HG03460 (cell line): Measurements from ENCODE around the gene MAGEF1.
A peak's percentile ranks its signal among the peaks of the same experiment; 100 is the strongest.

Source experiments
- ATAC-seq: cut with Tn5 transposase; IDR thresholded peaks from one replicate; pipeline ENCODE4 v1.9.1; 2021; ENCODE audit not compliant: unreplicated experiment

MAGEF1 gene, protein sequence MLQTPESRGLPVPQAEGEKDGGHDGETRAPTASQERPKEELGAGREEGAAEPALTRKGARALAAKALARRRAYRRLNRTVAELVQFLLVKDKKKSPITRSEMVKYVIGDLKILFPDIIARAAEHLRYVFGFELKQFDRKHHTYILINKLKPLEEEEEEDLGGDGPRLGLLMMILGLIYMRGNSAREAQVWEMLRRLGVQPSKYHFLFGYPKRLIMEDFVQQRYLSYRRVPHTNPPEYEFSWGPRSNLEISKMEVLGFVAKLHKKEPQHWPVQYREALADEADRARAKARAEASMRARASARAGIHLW

DNA sequence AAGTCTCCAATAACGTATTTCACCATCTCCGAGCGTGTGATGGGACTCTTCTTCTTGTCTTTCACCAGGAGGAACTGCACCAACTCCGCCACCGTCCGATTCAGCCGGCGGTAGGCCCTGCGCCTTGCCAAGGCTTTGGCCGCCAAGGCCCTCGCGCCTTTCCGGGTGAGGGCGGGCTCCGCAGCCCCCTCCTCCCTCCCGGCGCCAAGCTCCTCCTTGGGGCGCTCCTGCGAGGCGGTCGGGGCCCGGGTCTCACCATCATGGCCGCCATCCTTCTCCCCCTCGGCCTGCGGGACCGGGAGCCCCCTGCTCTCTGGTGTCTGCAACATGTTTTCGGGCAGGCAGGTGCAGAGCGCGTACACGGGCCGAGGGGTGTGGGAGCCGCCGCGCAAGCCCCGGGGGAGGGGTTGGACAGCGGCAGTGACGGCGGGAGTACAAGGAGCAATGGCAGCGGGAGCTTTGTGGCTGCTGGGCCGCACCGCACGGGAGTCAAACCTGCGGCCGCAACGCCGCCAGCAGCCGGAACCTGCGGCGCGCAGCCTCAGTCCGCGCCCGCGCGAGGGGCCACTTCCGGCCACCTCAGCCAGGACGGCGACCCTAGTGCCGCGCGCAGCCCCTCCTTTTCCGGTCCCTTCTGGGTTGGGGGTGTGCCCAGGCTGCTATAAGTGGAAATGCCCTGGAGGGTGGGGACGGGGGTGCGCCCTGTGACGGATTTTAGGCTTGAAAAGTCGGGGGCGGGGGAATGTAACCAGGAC is at the start of gene MAGEF1:
MAGEF1 (minus strand) TSS at position 572 of the 755 bp plus-strand sequence; CDS start at position 329, 243 bp downstream.
- ATAC-seq, result peak; percentile 86

DNA sequence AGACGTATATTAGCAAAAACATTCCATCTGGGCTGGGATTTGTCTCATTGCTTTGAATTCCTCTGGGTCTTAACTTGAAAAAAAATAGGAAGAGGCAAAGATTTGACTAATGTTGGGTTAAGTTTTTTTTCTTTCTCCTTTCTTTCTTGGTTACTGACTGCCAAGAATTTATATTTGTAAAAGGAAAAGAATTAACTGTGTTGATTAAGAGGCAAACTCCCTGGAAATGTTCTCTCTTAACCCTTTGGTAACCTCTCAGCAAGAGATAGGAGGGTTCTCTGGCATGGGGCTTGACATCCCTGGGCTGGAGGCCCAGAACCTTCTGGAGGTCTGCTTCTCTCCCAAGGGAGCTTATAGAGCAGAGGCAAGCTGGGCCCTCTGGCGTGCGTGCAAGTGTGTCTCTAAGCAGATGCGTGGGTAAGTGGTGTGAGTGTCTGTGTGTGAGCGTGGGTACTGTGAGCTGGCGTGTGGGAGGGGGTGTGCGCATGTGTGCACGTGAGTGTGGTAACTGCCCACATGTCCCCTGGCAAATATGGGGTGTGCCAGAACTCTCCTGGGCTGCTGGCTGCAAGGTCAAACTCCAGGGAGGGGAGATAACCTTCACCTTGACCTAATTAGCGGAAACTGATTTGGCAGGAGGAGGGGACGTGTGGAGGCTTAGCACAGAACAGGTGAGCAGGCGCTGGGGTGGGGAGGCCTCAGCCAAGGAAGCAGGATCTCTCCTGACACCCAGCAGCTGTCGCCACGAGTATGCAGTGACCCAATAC is 49.4 kb upstream of the MAGEF1 start:
- ATAC-seq, result no peak

DNA sequence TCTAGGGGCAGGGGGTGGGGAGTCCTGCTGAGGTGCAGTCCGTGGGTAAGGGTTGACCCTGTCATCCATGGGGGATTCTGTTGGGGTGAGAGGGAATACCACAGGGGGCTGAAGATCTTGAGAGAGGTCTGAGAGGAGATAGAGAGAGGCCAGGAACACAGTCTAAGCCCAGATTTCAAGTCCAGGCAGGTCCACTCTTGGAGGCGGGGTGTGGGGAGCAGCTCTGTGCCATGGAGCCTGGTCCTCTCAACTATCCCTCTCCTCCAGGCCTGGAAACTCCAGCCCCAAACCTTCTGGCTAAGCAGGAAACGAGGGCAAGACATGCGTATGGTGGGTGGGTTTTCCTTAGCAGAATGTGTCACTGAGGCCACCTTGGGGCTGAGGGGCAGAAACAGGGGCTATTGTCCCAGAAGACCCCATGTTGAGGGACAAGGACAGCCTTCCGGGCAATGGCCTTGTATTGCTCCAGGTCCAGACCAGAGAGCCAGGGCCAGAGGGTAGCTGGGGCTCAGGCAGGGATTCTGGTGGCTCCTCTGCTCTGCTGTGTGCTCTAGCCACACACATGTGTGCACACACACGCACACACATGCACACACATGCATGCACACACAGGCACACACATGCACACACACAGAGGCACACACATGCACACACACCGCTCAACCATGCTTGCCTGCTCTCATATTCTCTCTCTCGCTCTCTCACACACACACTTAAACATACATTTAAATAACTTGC is 48.6 kb upstream of the MAGEF1 start:
- no peak for ATAC-seq

DNA sequence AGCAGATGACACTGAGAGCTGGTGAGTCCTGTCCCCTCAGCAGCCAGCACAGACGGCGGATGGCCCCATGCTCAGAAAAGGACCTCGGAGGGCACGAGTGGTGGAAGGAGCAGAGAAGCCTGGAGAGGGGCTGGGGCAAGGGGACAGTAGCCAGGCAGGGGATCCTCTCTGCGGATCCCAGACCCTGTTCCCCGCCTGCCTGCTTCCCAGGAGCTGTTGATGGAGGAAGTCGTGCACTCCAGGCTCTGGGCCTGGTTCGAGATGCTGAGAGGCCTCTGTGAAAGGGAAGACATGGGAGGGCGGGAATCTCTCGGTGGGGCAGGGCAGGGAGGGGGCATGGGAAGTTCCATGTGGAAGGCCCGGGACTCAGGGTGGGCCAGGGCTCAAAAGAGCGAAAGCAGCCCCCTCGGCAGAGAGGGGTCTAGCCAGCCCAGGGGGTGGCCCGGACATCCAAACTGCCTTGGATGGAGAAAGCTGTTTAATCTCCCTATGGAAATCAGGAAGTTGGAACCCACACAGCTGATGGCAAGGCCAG is 47.9 kb upstream of the MAGEF1 start:
- ATAC-seq, result no peak

DNA sequence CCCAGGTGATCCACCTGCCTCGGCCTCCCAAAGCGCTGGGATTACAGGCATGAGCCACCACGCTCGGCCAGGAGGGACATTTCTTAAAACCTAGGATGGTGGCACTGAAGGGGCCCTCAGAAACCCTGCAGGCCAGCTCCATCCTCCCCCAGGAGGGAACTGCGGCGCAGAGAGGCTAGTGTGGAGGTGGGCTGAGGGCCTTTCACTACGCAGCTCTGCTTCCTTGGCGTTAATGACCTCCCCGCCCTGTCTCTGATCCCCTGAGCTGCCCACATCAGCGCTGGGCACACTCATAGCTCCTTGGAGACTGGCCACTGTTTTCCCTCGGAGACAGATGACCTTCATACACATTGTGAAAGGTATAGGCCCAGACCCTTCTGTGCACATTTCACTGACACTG is 46.2 kb upstream of the MAGEF1 start:
- no peak for ATAC-seq

DNA sequence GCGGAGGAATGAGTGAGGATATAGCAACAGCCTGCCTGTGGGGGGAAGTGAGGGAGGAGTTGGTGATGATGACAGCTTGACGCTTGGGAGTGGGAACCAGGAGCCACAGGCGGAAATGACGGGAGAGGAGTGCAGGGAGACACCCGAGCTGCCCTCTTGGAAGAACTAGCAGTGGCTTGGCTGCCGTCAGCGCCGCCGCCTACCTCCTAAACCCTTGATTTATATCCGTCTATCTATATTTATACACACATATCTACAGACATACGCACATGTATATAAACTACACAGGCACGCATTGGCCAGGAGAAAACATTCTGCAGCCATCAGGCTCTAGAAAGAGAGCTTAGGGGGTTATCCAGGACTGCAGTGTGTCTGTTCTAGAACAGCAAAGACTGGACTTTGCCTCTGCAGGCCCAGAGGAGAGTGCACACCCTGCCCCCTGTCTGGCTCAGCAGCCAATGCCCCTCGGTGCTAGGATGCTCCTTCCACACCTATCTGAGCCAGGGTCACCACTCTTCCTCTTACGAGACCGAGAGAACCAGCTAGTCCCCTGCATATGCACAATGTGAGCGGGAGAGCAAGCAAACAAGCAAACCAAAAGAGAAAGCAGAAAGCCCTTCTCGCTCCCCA is 45.3 kb upstream of the MAGEF1 start:
- no peak for ATAC-seq

DNA sequence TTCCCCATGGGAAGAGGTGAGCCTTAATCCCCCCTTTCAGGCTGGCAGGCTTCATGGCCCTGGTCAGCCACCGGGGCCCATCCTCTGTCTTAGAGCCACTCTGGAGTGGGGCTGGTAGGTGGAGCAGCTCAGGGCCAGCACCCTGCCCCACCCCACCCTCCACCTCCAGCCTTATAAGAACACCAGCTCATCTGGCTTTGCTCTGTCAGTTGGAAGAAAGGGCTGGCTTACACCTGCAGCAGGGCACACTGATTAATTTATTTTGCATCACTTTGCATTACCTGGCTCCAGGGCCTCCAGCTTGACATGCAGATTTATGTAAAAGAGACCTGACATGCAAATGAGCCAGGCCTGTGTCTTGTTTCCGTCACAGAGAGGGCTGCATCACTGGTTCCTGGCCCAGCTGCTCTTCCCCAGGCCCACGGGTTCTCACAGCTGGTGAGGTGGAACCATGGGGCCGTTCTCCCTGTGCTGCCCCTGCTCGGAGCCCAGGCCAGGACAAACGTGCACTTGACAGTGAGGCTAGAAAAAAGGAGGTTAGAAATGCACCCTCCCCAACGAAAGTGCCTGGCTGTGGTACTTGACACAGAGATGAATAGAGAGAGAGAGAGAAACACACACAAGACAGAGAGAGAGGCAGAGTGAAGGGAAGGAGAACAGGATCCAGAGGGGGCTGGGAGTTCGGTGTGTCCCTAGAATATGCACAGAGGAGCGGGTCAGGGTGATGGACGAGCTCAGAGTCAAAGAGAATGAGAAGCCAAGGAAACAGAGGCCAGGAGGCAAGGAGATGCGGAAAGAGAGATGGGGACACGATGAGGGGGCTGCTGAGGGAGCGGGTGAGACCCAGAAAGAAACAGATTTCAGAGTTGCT is 44.5 kb upstream of the MAGEF1 start:
- no peak for ATAC-seq

DNA sequence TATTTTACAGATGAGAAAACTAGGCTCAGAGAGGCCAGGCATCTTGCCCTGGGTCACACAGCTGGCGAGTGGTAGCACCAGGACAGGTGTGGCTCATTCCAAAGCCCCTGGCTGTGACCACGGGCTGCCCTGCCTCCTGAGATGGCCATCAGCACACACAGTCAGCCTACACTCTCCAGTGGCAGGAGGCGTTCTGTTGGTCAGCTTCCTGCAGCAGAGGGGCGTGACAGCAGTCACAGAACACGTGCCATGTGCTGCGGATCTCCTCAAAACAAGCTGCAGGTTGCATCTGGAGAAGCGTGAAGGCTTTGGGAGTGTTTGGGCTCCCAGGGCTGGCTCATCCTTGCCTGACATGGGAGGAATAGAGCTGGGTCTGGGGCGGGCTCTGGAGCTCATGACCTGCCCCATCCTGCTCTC is 43.5 kb upstream of the MAGEF1 start:
- ATAC-seq, result no peak

DNA sequence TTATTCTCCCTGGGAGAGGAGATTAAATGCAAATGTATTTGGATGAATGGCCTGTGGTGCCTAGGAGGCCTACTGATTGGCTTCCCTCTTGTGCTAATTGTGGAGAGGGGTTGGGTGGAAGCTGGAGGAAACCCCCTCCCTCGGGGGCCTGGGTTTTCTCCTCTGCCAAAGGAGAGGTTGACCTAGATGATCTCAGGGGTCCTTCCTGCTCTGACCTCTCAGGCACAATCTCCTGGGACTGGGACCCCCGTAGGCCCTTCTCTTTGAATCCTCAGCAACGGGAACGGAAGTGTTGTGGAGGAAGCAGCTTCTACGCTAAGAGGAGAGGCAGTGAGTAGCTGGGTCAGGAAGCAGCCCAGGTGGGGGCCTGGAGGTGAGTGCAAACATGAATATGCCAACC is 40.5 kb upstream of the MAGEF1 start:
- no peak for ATAC-seq

DNA sequence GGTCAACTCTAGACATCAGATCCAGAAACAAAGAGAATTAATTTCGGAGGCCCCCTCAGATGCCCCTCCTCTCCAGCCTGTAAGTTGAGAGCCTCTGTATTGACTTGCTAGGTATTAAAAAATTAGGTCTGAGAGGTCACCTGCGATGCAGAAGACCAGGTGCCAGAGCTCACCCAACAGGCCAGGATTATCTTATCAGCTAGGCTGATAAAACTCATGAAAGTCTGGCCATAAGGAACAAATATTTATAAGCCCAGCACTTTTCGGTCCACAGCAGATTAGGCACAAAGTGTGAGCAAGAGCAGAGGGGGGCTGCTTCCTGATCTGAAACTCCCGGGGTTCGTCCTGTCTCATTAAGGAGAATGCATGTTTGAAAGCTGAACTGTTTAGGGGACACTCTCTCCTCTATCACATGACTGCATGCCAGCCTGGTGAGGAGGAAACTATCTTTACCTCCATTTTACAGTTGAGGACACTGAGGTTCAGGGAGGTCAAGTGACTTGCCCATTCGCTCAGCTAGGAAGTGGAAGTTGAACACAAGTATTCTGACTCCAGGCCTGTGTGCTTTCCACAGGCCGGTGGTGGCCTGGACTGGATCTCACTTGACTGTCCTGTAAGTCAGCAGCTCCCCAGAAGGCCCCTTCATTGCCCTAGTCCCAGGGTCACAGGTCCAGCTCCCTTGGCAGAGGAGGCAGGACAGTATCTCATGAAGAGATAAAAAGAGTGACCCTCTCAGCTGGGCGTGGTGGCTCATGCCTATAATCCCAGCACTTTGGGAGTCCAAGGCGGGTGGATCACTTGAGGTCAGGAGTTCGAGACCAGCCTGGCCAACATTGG is 39.6 kb upstream of the MAGEF1 start:
- no peak for ATAC-seq

DNA sequence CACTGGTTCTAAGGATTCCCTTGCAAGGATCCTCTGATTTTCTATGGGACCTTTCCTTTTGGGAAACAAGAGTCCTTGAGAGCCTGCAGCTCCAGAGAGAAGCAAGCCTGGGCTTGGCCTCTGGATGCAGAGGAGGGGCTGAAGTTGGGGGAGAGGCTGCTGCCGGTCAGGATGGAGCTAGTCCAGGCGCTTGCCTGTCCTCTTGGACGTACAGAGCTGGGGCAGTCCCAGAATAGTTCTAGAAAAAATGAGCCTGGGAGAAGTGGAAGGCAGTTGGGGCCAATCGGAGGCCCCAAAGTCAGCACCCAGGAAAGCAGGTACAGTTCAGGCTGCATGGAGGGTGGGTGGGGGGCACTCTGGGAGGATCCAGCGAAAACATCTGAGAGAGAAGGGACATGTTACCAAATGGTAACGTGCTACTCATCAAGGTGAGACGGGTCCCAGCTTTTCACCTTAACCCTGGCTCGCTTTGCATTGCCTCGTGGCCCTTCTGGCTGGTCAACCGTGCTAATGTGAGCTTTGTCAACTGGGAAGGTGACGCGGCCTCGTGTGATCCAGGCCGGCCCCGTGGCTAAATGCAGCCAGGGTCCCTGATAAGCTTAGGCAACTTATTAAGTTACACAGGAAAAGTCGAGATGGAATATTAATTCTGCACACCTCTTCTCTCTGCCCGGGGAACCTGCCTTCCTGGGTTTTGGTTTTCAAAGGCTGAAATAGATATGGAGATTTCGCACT is 38.7 kb upstream of the MAGEF1 start:
- no peak for ATAC-seq

DNA sequence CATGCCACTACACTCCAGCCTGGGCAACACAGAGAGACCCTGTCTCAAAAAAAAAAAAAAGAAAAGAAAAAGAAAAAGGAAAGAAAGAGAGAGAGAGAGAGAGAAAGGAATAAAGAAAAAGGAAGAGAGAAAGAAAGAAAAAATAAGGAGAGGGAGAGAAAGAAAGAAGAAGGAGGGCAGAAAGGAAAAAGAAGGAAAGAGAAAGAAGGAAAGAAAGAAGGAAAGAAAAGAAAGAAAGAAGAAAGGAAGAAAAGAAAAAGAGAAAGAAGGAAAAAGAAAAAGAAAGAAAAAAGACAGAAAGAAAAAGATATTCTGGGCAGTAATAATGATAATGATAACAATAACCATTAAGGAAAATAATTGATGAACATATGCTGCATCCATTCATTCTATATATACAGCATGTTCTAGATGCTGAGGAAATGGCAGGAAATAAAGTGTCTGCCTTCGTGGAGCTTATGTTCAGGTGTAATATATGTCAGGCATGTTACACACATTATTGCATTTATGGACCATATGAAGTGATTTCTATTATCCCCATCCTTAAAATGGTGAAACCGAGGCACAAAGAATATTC is 37.4 kb upstream of the MAGEF1 start:
- no peak for ATAC-seq

DNA sequence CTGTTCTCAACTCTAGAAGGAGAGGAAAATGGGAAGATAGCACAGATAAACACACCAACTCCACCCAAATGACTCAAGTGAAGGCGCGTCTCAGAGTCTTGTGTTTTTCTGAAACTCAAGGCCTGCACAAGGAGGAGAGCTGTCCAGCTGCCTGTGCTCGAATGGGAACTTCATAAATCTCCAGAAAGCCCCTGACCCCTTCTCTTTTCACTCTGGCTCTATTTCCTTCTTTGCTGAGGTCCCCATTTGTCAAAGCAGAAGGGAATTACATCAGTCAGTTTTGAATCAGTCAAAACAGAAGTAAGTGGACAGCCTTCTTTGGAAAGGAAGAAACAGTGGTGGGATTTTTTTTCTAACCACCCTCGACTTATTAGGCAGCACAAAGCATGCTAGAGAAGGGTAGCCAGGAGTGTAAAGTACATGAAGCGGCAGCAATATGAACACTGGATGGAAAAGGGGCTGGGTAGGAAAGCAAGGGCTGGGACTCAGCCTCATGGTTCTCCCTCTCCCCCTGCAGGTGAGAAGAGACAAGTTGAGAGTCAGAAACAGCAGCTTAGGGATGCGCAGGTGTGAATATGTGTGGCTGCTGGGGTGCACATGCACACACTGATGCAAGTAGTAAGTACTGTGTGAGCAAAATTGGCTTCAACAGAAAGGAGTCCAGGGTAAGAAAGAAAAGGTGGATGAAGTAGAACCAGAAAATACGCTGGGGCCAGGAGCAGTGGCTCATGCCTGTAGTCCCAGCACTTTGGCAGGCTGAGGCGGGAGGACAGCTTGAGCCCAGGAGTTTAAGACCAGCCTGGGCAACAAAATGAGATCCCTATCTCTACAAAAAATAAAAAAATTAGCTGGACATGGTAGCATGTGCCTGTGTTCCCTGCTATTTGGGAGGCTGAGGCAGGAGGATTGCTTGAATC is 36.6 kb upstream of the MAGEF1 start:
- ATAC-seq, result no peak

DNA sequence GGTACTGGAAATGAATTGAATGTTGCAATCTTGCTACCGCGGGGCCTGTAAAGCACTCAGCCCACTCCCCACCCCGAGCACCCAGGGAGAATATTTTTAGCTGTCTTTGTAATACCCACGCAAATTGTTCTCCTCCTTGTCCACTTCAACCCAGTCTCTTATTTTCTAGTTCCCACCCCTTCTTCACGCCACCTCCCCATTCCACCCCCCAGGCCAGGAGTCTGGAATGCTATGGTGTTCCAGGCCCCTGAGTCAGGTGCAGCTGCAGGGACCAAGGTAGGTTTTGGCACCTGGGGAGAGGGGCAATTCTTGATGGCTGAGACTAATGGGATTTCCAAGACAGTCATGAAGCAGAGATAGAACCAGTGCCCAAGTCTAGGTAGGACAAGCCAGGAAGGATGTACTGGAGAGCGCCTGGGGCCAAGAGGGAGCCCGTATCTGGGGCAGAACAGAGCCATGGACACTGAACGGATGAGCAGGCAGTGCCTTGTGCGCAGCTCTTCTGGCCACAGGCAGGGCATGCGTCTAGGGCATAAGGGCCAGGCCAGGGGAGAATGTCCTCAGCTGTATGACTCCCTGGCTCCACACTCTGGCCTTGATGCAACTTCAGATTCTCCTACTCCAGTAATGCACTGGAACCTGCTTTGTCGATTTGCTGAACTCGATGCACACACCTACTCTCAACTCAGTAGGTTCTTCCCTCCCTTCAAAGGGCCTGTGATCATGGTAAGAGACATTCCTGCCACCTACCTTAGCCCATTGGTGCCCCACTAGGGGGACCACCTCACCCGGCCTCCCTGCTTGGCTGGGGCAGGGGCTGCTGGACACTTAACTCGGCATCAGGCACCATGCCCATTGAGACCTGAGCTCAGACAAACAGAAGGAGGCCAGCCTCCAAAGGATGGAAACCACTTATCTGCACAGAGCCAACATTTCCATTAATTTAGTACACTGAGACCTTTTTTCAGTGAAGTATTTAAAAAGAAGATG is 34.6 kb upstream of the MAGEF1 start:
- ATAC-seq, result no peak

DNA sequence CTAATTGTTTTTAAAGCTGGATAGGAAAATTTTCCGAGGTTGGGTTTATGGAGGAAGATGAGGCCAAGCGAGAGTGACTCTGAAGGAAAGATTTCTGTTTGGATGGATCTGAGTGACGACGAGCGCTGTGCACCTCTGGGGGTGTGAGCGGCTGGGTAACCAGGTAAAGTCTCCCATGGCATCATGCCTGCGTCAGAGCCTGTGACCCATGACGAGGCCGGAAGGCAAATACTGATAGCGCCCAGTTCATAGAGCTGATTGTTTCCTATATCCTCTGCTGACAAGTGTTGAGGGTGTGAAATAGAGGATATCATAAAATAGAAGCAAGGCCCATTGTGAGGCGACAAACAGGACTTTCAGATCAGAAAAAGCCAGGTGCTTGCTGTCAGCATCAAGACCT is 33.7 kb upstream of the MAGEF1 start:
- no peak for ATAC-seq
